IgD-negative memory B cell (primary cell): Measurements from ENCODE around the gene WDR48. TPM values are rescaled to one million over a fixed set of nuclear protein-coding genes. Genes with fewer than 3 reads are reported as not detected.

Experiments
- H3K27ac Mint-ChIP-seq, 3 donors: one replicate each; pipeline ENCODE4 v1.8.0; 2020 to 2022; ENCODE audit warnings: mild to moderate bottlenecking in 3 of 3, mixed read lengths in 3 of 3, moderate library complexity in 1 of 3
- H3K27me3 Mint-ChIP-seq: one replicate; pipeline ENCODE4 v1.8.0; 2021; ENCODE audit warnings: mixed read lengths
- H3K36me3 Mint-ChIP-seq: one replicate; pipeline ENCODE4 v1.8.0; 2020; ENCODE audit warnings: mild to moderate bottlenecking, mixed read lengths
- H3K4me1 Mint-ChIP-seq, 3 donors: one replicate each; pipeline ENCODE4 v1.8.0; 2020 to 2022; ENCODE audit warnings: mixed read lengths in 3 of 3, mild to moderate bottlenecking in 1 of 3
- H3K4me3 Mint-ChIP-seq, 4 donors: one replicate each; pipeline ENCODE4 v1.8.0; 2020 to 2022; ENCODE audit warnings: mild to moderate bottlenecking in 4 of 4, mixed read lengths in 4 of 4, moderate library complexity in 3 of 4
- H3K9me3 Mint-ChIP-seq, 3 donors: one replicate each; pipeline ENCODE4 v1.8.0; 2020 to 2021; ENCODE audit warnings: mixed read lengths in 3 of 3, mild to moderate bottlenecking in 1 of 3
- polyA plus RNA-seq: library from polyadenylated mRNA; unstranded; fragments of 300-500 nt; fragmentation: Illumina TruSeq; gene quantifications from one replicate; pipeline ENCODE4 v1.2.3, GENCODE V29; 2021

WDR48 gene
- polyA plus RNA-seq, 1 donor from 2014 or later, result 40.5 TPM

GRCh38 chr3:39086144-39086543 lies 34.3 kb downstream of the WDR48 start:
- Mint-ChIP-seq H3K27me3 (no peaks in the 10 kb centered on the region), H3K9me3 (no peaks in the 10 kb centered on the region), H3K27ac (peak overlapping the region in 1 of 3 donors; percentile 7), H3K36me3 (no peaks in the 10 kb centered on the region), H3K4me1 (peaks cover 12 to 24% (median 20%) of the 10 kb centered on the region in 3 donors), H3K4me3 (peak overlapping the region in 2 of 4 donors; percentile 80 to 83)

DNA sequence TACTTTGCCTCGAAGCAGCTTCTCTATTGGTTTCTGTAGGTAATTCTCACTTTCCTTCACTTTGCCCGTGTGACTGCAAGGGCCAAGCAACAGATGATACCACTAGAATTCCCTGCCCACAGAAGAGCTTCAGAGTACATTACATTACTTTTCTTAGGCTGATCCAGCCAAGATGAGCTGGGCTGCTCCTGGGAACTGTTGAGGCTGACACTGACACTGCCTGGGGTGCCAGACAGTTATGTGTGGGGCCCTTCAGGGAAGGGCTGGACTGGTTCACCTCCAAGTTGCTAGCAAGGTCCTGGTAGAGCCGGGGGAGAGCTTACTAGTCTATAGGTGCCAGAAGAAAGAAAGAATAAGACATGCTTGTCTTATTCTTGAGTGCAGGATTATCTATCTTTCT lies 36.6 kb downstream of the WDR48 start:
- H3K36me3 Mint-ChIP-seq, result no peaks in the 10 kb centered on the region
- peaks cover 12 to 20% (median 13%) of the 10 kb centered on the region in 3 donors for H3K4me1 Mint-ChIP-seq
- H3K27ac Mint-ChIP-seq, result no peak overlapping the region
- H3K27me3 Mint-ChIP-seq, result no peaks in the 10 kb centered on the region
- H3K4me3 Mint-ChIP-seq, result no peak overlapping the region
- no peaks in the 10 kb centered on the region for H3K9me3 Mint-ChIP-seq

- no peak overlapping the region for H3K4me3 Mint-ChIP-seq
- H3K9me3 Mint-ChIP-seq, result no peaks in the 10 kb centered on the region
- no peaks in the 10 kb centered on the region for H3K36me3 Mint-ChIP-seq
- H3K27me3 Mint-ChIP-seq, result no peaks in the 10 kb centered on the region
- H3K27ac Mint-ChIP-seq, result peak overlapping the region in 1 of 3 donors; percentile 67
- H3K4me1 Mint-ChIP-seq, result peaks cover 12 to 20% (median 12%) of the 10 kb centered on the region in 3 donors
Observed at GRCh38 chr3:39088889-39089288, 37.1 kb downstream of the WDR48 start.

GRCh38 chr3:39090922-39091321 lies 39.1 kb downstream of the WDR48 start:
- Mint-ChIP-seq H3K27ac (no peak overlapping the region), H3K4me3 (no peak overlapping the region), H3K27me3 (no peaks in the 10 kb centered on the region), H3K36me3 (no peaks in the 10 kb centered on the region), H3K9me3 (no peaks in the 10 kb centered on the region), H3K4me1 (peaks cover 10 to 13% (median 10%) of the 10 kb centered on the region in 3 donors)

GRCh38 chr3:39094851-39095677 lies 43.2 kb downstream of the WDR48 start:
- no peaks in the 10 kb centered on the region for H3K27me3 Mint-ChIP-seq
- H3K27ac Mint-ChIP-seq, result no peak overlapping the region
- H3K4me3 Mint-ChIP-seq, result no peak overlapping the region
- H3K36me3 Mint-ChIP-seq, result no peaks in the 10 kb centered on the region
- no peaks in the 10 kb centered on the region for H3K4me1 Mint-ChIP-seq
- H3K9me3 Mint-ChIP-seq, result no peaks in the 10 kb centered on the region

DNA sequence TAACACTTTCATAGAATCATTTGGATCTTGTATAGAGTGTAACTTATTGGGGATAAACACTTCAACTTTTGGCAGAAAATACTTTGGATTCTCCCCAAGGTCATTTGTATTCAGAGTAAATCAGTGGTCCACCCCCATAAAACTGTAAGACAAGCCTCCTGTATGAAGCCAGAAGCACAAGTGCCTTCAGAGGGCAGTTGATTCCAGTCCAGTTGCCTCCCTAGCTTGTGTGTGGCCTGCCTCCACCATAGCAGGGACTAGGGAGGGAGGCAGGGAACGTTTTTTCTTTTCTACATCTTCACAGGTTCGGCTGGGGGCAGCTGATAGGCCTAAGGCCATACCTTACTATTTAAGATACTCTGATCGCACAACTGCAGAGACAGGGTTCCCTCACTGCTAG lies 44.0 kb downstream of the WDR48 start:
- Mint-ChIP-seq H3K4me1 (no peaks in the 10 kb centered on the region), H3K27ac (no peak overlapping the region), H3K9me3 (no peaks in the 10 kb centered on the region), H3K4me3 (no peak overlapping the region), H3K27me3 (no peaks in the 10 kb centered on the region), H3K36me3 (no peaks in the 10 kb centered on the region)

GRCh38 chr3:39096775-39097174 lies 45.0 kb downstream of the WDR48 start:
- peaks cover 6 to 8% (median 8%) of the 10 kb centered on the region in 3 donors for H3K4me1 Mint-ChIP-seq
- H3K9me3 Mint-ChIP-seq, result no peaks in the 10 kb centered on the region
- no peaks in the 10 kb centered on the region for H3K36me3 Mint-ChIP-seq
- H3K27me3 Mint-ChIP-seq, result no peaks in the 10 kb centered on the region
- H3K4me3 Mint-ChIP-seq, result peak overlapping the region in 1 of 4 donors; percentile 35
- H3K27ac Mint-ChIP-seq, result peak overlapping the region; percentile 46 to 81 (median 69)

- Mint-ChIP-seq H3K9me3 (no peaks in the 10 kb centered on the region), H3K4me1 (peaks cover 10 to 17% (median 11%) of the 10 kb centered on the region in 3 donors), H3K27ac (peak overlapping the region; percentile 31 to 81 (median 50)), H3K4me3 (no peak overlapping the region), H3K36me3 (no peaks in the 10 kb centered on the region), H3K27me3 (no peaks in the 10 kb centered on the region)
Observed at GRCh38 chr3:39097716-39098472, 46.1 kb downstream of the WDR48 start.

DNA sequence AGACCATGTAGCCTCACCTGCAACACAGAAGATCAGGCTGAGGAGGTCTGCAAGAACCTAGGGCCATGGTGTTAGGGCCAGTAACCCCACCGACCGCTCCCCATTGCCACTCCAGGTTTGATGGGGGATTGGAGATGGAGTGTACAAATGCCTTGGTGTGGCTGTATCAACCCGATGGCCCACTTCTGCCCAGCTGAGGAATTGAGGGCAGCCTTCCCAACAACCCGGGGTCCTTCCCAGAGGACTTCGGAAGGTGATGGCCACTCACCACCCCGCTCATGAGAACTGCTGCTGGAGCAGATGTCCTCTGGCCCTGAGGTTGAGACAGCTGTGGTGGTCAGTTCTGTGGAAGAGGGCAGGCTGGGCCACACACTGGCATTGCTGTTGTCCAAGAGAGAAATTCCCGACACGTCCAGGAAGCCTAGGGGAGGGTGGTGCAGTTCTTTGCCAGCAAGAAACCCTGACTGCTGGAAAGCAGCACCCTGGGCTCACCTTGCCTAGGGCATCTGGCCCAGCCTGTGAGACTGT lies 46.7 kb downstream of the WDR48 start:
- Mint-ChIP-seq H3K4me1 (peaks cover 10 to 22% (median 14%) of the 10 kb centered on the region in 3 donors), H3K27ac (no peak overlapping the region), H3K27me3 (no peaks in the 10 kb centered on the region), H3K4me3 (no peak overlapping the region), H3K9me3 (no peaks in the 10 kb centered on the region), H3K36me3 (no peaks in the 10 kb centered on the region)

DNA sequence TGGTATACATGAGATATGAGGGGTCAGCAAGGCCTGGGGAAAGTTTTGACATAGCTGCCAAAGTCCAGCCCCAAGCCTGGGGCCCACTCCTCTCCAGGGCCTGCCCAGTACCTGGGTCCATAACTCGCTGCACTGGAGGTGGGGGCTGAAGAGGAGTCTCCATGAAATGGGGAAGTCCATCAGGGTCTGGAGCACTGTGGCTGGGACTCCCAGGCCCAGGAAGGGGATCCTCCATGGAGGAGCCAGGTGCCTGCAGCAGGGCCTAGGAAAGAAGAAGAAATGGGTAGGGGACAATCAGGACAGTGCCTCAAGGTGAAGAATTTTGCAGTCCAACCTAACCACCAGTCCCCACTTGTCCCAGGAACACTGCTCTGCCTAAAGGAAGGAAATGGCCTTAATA lies 47.4 kb downstream of the WDR48 start:
- Mint-ChIP-seq H3K27ac (peak overlapping the region in 1 of 3 donors; percentile 16), H3K27me3 (no peaks in the 10 kb centered on the region), H3K4me3 (no peak overlapping the region), H3K36me3 (no peaks in the 10 kb centered on the region), H3K4me1 (peaks cover 10 to 25% (median 15%) of the 10 kb centered on the region in 3 donors), H3K9me3 (no peaks in the 10 kb centered on the region)

- Mint-ChIP-seq H3K27me3 (no peaks in the 10 kb centered on the region), H3K36me3 (no peaks in the 10 kb centered on the region), H3K4me3 (no peak overlapping the region), H3K4me1 (peaks cover 11 to 27% (median 16%) of the 10 kb centered on the region in 3 donors), H3K9me3 (no peaks in the 10 kb centered on the region), H3K27ac (peak overlapping the region in 1 of 3 donors; percentile 73)
Observed at GRCh38 chr3:39099738-39100499, 48.1 kb downstream of the WDR48 start.

DNA sequence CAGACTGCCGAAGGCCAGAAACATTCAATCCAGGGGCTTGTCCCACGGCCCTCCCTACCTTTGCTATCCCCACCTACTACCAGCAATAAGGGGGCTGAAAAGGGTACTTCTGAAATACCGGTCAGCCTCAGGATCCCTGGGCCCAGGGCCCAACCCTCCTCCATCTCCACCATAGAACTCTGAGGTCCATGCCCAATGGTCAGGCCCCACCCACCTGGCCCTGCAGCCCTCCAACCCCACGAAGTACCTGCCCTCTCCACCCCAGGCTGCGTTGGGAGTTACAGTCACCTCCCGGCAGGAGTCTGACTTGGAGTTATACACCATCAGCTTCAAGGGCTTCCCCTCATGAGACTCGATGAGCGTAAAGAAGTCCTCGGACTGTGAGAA lies 48.7 kb downstream of the WDR48 start:
- no peaks in the 10 kb centered on the region for H3K27me3 Mint-ChIP-seq
- H3K27ac Mint-ChIP-seq, result peak overlapping the region in 1 of 3 donors; percentile 73
- no peaks in the 10 kb centered on the region for H3K36me3 Mint-ChIP-seq
- peaks cover 17 to 33% (median 22%) of the 10 kb centered on the region in 3 donors for H3K4me1 Mint-ChIP-seq
- no peaks in the 10 kb centered on the region for H3K9me3 Mint-ChIP-seq
- H3K4me3 Mint-ChIP-seq, result no peak overlapping the region

DNA sequence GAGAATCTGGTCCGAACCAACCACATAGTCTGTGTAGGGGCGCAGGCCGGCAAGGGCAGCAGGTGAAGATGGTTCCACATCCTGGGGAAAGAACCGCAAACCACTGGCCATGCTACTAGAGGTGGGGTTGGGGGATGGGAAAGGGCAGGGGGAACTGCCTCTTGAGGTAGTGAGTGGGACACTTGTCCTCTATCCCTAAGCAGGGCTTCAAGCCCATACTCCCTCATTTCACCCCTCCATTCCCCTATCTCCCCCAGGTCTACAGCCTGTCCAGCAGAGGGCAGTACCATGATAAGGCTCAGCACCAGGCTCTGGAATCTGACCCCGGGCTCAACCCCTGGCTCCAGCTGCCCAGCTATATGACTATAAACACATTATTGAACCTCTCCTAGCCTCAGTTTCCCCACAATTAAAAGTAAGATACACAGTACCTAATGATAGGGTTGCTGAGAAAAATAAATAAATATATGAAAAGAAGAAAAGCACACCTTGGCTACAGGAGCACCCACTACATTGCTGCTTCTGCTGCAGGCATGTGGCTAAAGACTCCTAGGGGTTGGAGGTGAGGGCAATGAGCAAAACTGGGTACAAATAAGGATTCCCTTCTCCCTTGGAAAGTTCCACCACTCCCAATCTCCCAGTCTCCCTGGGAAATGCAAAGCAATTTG lies 49.3 kb downstream of the WDR48 start:
- Mint-ChIP-seq H3K27ac (peak overlapping the region in 1 of 3 donors; percentile 77), H3K27me3 (no peaks in the 10 kb centered on the region), H3K9me3 (no peaks in the 10 kb centered on the region), H3K4me1 (peaks cover 23 to 40% (median 29%) of the 10 kb centered on the region in 3 donors), H3K36me3 (no peaks in the 10 kb centered on the region), H3K4me3 (peak overlapping the region in 1 of 4 donors; percentile 55)
